PC-9 (cell line): ENCODE data around the gene KCNK5.

Experiments
- EZH2 ChIP-seq: fragments of 200-600 bp; sonication (generic); IDR thresholded peaks from 2 replicates; pipeline ENCODE4 v1.8.0; 2017; ENCODE audit warnings: antibody characterized with exemption, low read depth
- TF ChIP-seq, protein P1 (sequence below): fragments of 200-600 bp; sonication (generic); conservative IDR thresholded peaks from 2 replicates; pipeline ENCODE4 v1.6.1; 2017; ENCODE audit warnings: mixed run types, antibody characterized with exemption, mild to moderate bottlenecking, moderate library complexity

DNA sequence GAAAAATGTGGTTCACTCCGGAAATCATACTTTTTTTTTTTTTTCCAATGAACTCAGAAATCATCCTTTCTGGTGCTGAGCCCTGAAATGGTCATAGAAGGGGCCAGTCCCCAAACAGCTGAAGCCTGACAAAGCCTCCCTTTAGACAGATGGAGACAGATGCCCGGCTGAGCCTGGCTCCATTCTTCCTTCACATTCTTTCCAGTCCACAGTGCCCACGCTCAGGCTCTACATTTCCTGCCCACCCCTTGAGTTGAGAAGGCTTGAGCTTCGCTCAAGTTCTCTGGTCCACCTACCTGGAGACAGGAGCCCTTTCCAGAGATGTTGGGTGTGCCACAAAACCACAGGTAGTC, 41.2 kb downstream of the KCNK5 start:
- TF ChIP-seq, protein P1, sequence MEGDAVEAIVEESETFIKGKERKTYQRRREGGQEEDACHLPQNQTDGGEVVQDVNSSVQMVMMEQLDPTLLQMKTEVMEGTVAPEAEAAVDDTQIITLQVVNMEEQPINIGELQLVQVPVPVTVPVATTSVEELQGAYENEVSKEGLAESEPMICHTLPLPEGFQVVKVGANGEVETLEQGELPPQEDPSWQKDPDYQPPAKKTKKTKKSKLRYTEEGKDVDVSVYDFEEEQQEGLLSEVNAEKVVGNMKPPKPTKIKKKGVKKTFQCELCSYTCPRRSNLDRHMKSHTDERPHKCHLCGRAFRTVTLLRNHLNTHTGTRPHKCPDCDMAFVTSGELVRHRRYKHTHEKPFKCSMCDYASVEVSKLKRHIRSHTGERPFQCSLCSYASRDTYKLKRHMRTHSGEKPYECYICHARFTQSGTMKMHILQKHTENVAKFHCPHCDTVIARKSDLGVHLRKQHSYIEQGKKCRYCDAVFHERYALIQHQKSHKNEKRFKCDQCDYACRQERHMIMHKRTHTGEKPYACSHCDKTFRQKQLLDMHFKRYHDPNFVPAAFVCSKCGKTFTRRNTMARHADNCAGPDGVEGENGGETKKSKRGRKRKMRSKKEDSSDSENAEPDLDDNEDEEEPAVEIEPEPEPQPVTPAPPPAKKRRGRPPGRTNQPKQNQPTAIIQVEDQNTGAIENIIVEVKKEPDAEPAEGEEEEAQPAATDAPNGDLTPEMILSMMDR = no peak
- no peak for TF ChIP-seq EZH2
